ENCODE results near the gene CRABP1. TPM values are rescaled to one million over a fixed set of nuclear protein-coding genes. Genes with fewer than 3 reads are reported as not detected.

The CRABP1 gene
- total and polyA plus RNA-seq, 3 experiments from 2014 or later, result not detected

- H3K27ac Mint-ChIP-seq, result no peak overlapping the region
These were observed 5.4 kb downstream of the CRABP1 start for GRCh38 chr15:78345396-78346125.

GRCh38 chr15:78347586-78348543, 7.7 kb downstream of the CRABP1 start:
- H3K4me3 ChIP-seq (ENCODE audit: low read length), result no peak overlapping the region
- Mint-ChIP-seq H3K27me3 (peaks cover 4 to 30% of the 10 kb centered on the region in 2 donors), H3K36me3 (no peaks in the 10 kb centered on the region), H3K27ac (no peak overlapping the region), H3K4me3 (no peak overlapping the region), H3K4me1 (peaks cover 0 to 3% (median 0%) of the 10 kb centered on the region in 3 donors), H3K9me3 (no peaks in the 10 kb centered on the region)
- POLR2A ChIA-PET, result no interaction called here
- CTCF ChIA-PET, result no interaction called here
- no peak for DNase-seq
- no peaks in the 10 kb centered on the region for H3K4me1 ChIP-seq (ENCODE audit: insufficient read depth, low read length)
- H3K27me3 ChIP-seq (ENCODE audit: insufficient read depth, low read length, poor library complexity, severe bottlenecking), result no peaks in the 10 kb centered on the region
- no peaks in the 10 kb centered on the region for H3K9me3 ChIP-seq (ENCODE audit: low read length)
- H3K36me3 ChIP-seq (ENCODE audit: insufficient read depth, low read length), result no peaks in the 10 kb centered on the region
- no peak overlapping the region for H3K27ac ChIP-seq (ENCODE audit: low read depth, low read length)

More at GRCh38 chr15:78345396-78346125, 5.4 kb downstream of the CRABP1 start:
- no peak overlapping the region for H3K27ac ChIP-seq (ENCODE audit: low read depth, low read length)
- H3K27me3 ChIP-seq (ENCODE audit: insufficient read depth, low read length, poor library complexity, severe bottlenecking), result peaks cover 11% of the 10 kb centered on the region
- no peak overlapping the region for H3K4me3 ChIP-seq (ENCODE audit: low read length)
- POLR2A ChIA-PET, result no interaction called here
- peaks cover 18 to 46% of the 10 kb centered on the region in 2 donors for H3K27me3 Mint-ChIP-seq
- no peaks in the 10 kb centered on the region for H3K36me3 ChIP-seq (ENCODE audit: insufficient read depth, low read length)
- no peaks in the 10 kb centered on the region for H3K4me1 Mint-ChIP-seq
- CTCF ChIA-PET, result no interaction called here
- H3K4me3 Mint-ChIP-seq, result no peak overlapping the region
- no peaks in the 10 kb centered on the region for H3K9me3 Mint-ChIP-seq
- H3K9me3 ChIP-seq (ENCODE audit: low read length), result no peaks in the 10 kb centered on the region
- no peak for DNase-seq
- H3K36me3 Mint-ChIP-seq, result no peaks in the 10 kb centered on the region
- H3K4me1 ChIP-seq (ENCODE audit: insufficient read depth, low read length), result no peaks in the 10 kb centered on the region

- no peak overlapping the region for H3K4me3 Mint-ChIP-seq
- CTCF ChIA-PET, result no interaction called here
- H3K9me3 Mint-ChIP-seq, result no peaks in the 10 kb centered on the region
- Histone ChIP-seq H3K27ac (ENCODE audit: low read depth, low read length) (no peak overlapping the region), H3K4me1 (ENCODE audit: insufficient read depth, low read length) (no peaks in the 10 kb centered on the region), H3K4me3 (ENCODE audit: low read length) (no peak overlapping the region), H3K36me3 (ENCODE audit: insufficient read depth, low read length) (no peaks in the 10 kb centered on the region), H3K27me3 (ENCODE audit: insufficient read depth, low read length, poor library complexity, severe bottlenecking) (no peaks in the 10 kb centered on the region), H3K9me3 (ENCODE audit: low read length) (no peaks in the 10 kb centered on the region)
- POLR2A ChIA-PET, result no interaction called here
- no peak for DNase-seq
- no peaks in the 10 kb centered on the region for H3K36me3 Mint-ChIP-seq
- peaks cover 0 to 7% (median 0%) of the 10 kb centered on the region in 3 donors for H3K4me1 Mint-ChIP-seq
- no peak overlapping the region for H3K27ac Mint-ChIP-seq
- H3K27me3 Mint-ChIP-seq, result peaks cover under 1 to 26% of the 10 kb centered on the region in 2 donors
These were observed 9.9 kb downstream of the CRABP1 start for GRCh38 chr15:78350058-78350457.

- POLR2A ChIA-PET, result no interaction called here
- H3K9me3 Mint-ChIP-seq, result no peaks in the 10 kb centered on the region
These were observed 11.4 kb downstream of the CRABP1 start for GRCh38 chr15:78351539-78351938.

GRCh38 chr15:78353093-78353492, 12.9 kb downstream of the CRABP1 start:
- no peak overlapping the region for H3K27ac ChIP-seq (ENCODE audit: low read depth, low read length)
- no peaks in the 10 kb centered on the region for H3K9me3 Mint-ChIP-seq
- ChIA-PET POLR2A (no interaction called here), CTCF (no interaction called here)
- no peak for DNase-seq
- no peaks in the 10 kb centered on the region for H3K36me3 Mint-ChIP-seq
- no peaks in the 10 kb centered on the region for H3K4me1 ChIP-seq (ENCODE audit: insufficient read depth, low read length)
- no peak overlapping the region for H3K27ac Mint-ChIP-seq
- no peaks in the 10 kb centered on the region for H3K27me3 ChIP-seq (ENCODE audit: insufficient read depth, low read length, poor library complexity, severe bottlenecking)
- H3K4me1 Mint-ChIP-seq, result peaks cover 0 to 7% (median 0%) of the 10 kb centered on the region in 3 donors
- no peaks in the 10 kb centered on the region for H3K9me3 ChIP-seq (ENCODE audit: low read length)
- H3K4me3 Mint-ChIP-seq, result no peak overlapping the region
- no peak overlapping the region for H3K4me3 ChIP-seq (ENCODE audit: low read length)
- peaks cover 2 to 14% of the 10 kb centered on the region in 2 donors for H3K27me3 Mint-ChIP-seq
- H3K36me3 ChIP-seq (ENCODE audit: insufficient read depth, low read length), result no peaks in the 10 kb centered on the region

More at GRCh38 chr15:78351539-78351938, 11.4 kb downstream of the CRABP1 start:
- Histone ChIP-seq H3K27ac (ENCODE audit: low read depth, low read length) (no peak overlapping the region), H3K36me3 (ENCODE audit: insufficient read depth, low read length) (no peaks in the 10 kb centered on the region), H3K9me3 (ENCODE audit: low read length) (no peaks in the 10 kb centered on the region), H3K27me3 (ENCODE audit: insufficient read depth, low read length, poor library complexity, severe bottlenecking) (no peaks in the 10 kb centered on the region), H3K4me1 (ENCODE audit: insufficient read depth, low read length) (no peaks in the 10 kb centered on the region), H3K4me3 (ENCODE audit: low read length) (no peak overlapping the region)
- Mint-ChIP-seq H3K4me3 (no peak overlapping the region), H3K27ac (no peak overlapping the region), H3K4me1 (peaks cover 0 to 7% (median 0%) of the 10 kb centered on the region in 3 donors), H3K27me3 (peaks cover 2 to 19% of the 10 kb centered on the region in 2 donors), H3K36me3 (no peaks in the 10 kb centered on the region)
- CTCF ChIA-PET, result no interaction called here
- no peak for DNase-seq

GRCh38 chr15:78355177-78355576, 15.0 kb downstream of the CRABP1 start:
- no peaks in the 10 kb centered on the region for H3K36me3 Mint-ChIP-seq
- H3K27ac Mint-ChIP-seq, result no peak overlapping the region
- H3K27me3 ChIP-seq (ENCODE audit: insufficient read depth, low read length, poor library complexity, severe bottlenecking), result no peaks in the 10 kb centered on the region
- DNase-seq, result no peak
- no peak overlapping the region for H3K4me3 ChIP-seq (ENCODE audit: low read length)
- ChIA-PET CTCF (no interaction called here), POLR2A (no interaction called here)
- no peak overlapping the region for H3K4me3 Mint-ChIP-seq
- H3K9me3 Mint-ChIP-seq, result no peaks in the 10 kb centered on the region
- H3K9me3 ChIP-seq (ENCODE audit: low read length), result no peaks in the 10 kb centered on the region
- no peaks in the 10 kb centered on the region for H3K4me1 ChIP-seq (ENCODE audit: insufficient read depth, low read length)
- H3K36me3 ChIP-seq (ENCODE audit: insufficient read depth, low read length), result no peaks in the 10 kb centered on the region
- peaks cover 0 to 7% (median 0%) of the 10 kb centered on the region in 3 donors for H3K4me1 Mint-ChIP-seq
- H3K27ac ChIP-seq (ENCODE audit: low read depth, low read length), result no peak overlapping the region
- peaks cover 2 to 23% of the 10 kb centered on the region in 2 donors for H3K27me3 Mint-ChIP-seq

GRCh38 chr15:78358102-78358870, 18.1 kb downstream of the CRABP1 start:
- Mint-ChIP-seq H3K27me3 (peaks cover 4 to 23% of the 10 kb centered on the region in 2 donors), H3K4me3 (no peak overlapping the region), H3K4me1 (peaks cover 0 to 2% (median 0%) of the 10 kb centered on the region in 3 donors), H3K9me3 (no peaks in the 10 kb centered on the region), H3K36me3 (no peaks in the 10 kb centered on the region), H3K27ac (no peak overlapping the region)
- H3K4me1 ChIP-seq (ENCODE audit: insufficient read depth, low read length), result no peaks in the 10 kb centered on the region
- H3K36me3 ChIP-seq (ENCODE audit: insufficient read depth, low read length), result no peaks in the 10 kb centered on the region
- H3K9me3 ChIP-seq (ENCODE audit: low read length), result no peaks in the 10 kb centered on the region
- CTCF ChIA-PET, result interaction anchor here (1.0 kb wide), 1 partner anchor 65 kb away, joined by 3 read pairs; no protein-coding TSS in a partner anchor
- H3K27me3 ChIP-seq (ENCODE audit: insufficient read depth, low read length, poor library complexity, severe bottlenecking), result no peaks in the 10 kb centered on the region
- no peak for DNase-seq
- H3K27ac ChIP-seq (ENCODE audit: low read depth, low read length), result no peak overlapping the region
- H3K4me3 ChIP-seq (ENCODE audit: low read length), result no peak overlapping the region
- POLR2A ChIA-PET, result no interaction called here
